HG02571 (cell line): ENCODE results near the gene RASSF1.

Experiments used
- ATAC-seq: cut with Tn5 transposase; IDR thresholded peaks from one replicate; pipeline ENCODE4 v1.9.1; 2021; ENCODE audit warnings: mild to moderate bottlenecking, moderate library complexity; ENCODE audit not compliant: unreplicated experiment

RASSF1 gene, protein sequence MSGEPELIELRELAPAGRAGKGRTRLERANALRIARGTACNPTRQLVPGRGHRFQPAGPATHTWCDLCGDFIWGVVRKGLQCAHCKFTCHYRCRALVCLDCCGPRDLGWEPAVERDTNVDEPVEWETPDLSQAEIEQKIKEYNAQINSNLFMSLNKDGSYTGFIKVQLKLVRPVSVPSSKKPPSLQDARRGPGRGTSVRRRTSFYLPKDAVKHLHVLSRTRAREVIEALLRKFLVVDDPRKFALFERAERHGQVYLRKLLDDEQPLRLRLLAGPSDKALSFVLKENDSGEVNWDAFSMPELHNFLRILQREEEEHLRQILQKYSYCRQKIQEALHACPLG

DNA sequence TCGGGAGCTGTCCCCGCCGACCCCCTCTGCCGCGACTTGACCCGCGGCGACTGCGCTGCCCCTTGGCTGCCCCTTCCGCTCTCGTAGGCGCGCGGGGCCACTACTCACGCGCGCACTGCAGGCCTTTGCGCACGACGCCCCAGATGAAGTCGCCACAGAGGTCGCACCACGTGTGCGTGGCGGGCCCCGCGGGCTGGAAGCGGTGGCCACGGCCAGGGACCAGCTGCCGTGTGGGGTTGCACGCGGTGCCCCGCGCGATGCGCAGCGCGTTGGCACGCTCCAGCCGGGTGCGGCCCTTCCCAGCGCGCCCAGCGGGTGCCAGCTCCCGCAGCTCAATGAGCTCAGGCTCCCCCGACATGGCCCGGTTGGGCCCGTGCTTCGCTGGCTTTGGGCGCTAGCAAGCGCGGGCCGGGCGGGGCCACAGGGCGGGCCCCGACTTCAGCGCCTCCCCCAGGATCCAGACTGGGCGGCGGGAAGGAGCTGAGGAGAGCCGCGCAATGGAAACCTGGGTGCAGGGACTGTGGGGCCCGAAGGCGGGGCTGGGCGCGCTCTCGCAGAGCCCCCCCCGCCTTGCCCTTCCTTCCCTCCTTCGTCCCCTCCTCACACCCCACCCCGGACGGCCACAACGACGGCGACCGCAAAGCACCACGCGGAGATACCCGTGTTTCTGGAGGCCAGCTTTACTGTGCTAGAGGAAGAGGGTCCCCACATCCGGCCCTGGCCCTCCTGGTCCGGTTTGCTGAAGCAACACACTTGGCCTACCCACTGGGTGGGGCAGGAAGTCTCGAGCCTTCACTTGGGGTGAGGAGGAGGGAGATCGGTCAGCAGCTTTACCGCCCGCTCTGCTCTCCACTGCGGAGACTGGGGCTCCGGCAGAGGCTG is at the start of gene RASSF1:
RASSF1 (minus strand) TSS at position 389 of the 882 bp plus-strand sequence; CDS start at position 358, 31 bp downstream.
- ATAC-seq, result no peak

DNA sequence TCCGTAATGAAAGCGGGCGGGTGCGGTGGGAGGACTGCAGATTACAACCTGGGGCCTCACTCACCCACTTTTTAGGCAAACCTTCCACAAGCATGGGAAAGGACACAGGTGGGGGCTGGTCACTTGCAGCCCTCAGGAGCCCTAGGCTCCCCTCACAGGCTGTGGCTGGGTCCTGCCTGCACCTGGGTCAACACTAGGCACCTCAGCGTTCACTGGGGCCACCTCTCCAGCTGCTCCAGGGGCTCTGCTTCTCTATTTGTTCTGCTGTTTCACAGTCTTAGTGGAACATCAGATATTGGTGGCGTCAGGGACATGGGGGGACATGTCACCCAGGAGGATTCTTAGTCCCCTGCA is 48.8 kb upstream of the RASSF1 start:
- no peak for ATAC-seq

DNA sequence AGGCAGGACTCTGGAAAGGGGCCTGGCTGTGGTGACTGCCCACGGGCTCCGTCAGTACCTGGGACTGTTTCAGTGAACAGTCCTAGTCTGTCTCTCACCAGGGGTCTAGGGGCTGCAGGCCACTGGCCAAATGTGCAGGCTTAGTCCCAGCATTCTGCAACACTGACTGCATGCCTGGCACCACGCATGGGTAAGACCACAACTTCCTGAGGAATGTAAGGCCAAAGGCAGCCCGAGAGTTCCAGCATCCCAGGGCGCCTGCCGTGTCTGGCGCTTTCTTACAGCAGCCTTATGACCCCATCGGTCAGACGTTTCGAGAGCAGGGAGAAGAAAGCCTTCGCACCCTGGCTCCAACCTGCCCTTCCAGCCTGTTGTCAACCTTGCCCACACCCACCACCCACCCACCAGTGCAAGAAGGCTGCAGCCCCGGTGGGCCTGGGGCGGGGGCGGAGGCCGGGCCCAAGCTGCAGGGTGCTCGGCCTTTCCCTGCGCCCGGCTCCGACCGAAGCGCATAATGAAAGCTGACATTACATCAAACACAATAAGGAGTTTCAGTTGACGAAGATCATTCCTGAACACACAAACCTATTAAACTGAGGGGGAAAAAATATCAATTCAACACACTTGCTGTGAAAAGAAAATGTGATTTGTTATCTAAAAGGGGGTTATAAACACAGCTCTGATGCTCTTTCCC is 48.2 kb upstream of the RASSF1 start:
- no peak for ATAC-seq

DNA sequence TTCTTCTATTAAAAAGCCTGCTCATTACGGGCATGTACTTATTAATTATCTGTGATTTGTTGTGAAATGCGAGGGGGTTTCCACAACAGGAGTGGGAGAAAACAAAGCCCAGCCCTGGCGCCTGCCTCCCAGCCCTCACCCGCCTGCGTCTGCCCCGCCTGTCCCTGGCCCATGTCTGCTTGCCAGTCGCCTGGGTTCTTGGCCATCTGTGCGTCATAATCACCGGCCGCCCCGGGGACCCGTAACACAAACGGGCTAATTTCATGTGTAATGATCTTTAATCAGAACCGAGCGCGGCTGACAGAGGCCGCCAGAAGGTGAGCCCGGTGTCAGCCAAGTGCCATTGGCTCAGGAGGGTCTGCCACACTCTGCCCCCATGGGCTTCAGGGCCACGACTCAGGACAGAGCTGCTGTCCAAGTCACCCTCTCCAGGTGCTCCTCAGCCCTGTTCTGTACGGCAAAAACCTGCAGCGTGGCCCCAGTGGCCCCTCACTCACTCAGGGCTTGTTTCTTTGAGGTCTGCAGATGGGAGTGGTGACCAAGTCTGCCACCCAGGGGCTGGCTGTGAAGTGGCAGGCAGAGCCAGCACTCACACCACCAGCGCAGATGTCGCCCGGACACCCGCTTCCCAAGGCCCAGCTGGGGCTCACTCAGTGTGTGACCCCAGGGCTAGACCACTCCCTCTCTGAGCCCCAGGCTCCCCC is 47.5 kb upstream of the RASSF1 start:
- ATAC-seq, result no peak

DNA sequence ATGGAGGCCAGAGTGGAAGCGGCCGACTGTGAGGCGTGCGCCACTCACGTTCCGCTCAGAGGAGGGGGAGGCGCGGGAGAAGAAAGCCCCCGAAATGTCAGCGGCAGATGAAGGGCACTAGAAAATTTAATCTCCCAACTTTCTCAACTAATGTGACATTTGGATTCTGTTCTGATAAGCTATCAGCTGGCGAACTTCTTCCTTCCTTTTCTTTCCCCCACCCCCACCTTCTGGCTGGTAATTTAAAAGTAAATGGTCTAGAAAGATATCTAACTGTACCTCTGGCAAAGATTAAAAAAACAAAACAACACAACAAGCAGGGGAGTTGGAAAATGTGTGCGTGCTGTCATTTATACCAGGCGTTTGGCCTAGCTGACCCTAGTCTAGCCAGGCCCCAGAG is 45.1 kb upstream of the RASSF1 start:
- no peak for ATAC-seq

DNA sequence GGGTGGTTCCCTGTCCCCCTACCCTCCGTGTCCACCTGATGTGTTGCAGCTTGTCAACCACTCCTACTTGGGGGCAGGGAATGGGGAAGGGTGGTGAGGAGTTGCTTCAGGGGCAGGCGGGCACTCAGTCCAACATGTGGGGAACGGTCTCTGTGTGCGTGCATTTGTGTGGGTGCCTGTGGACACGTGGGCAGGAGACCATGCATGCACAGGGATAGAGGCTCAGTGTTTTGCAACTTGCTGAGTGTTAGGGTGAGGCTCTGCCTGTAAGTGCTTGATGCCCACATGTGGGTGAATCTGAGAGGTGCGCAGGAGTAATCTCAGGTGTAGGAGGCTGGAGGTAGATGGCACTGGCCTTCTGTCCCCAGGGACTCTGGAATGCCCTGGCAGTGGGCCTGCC is 43.1 kb upstream of the RASSF1 start:
- ATAC-seq, result no peak

DNA sequence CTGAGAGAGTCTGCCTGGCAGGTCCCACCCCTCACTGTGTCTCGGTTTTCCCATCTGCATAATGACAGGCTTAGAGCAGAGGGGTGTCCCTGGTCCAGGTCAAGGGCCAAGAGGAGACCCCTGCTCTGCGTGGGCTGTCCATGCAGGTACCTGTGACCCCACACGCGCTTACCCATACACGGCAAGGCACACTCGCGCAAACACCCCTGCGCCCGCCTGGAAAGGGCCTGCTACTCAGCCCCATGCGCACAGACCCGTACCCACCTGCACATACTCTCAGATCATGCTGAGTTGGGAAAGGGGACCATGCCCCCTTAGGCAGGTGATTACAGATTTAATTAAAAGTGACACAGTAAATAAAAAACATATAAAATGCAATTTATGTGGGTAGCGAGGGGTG is 42.1 kb upstream of the RASSF1 start:
- no peak for ATAC-seq

DNA sequence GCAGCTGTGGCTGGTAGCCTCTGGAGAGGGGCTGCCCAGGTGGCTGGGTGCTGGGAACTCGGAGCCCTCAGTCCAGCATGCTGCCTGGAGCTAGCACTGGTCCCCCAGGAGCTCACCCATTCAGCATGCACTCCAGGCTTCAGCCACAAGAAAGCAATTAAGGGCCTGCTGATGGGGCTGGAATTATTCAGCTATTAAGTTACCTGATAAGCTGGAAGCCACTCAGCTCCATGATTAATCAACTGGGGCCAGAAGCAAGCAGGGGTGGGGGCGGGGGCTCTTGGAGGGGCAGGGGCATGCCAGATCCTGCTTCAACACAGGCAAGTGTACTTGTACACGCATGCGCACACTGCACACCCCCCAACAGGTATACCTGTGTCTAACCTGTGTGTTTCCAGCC is 40.7 kb upstream of the RASSF1 start:
- ATAC-seq, result no peak

DNA sequence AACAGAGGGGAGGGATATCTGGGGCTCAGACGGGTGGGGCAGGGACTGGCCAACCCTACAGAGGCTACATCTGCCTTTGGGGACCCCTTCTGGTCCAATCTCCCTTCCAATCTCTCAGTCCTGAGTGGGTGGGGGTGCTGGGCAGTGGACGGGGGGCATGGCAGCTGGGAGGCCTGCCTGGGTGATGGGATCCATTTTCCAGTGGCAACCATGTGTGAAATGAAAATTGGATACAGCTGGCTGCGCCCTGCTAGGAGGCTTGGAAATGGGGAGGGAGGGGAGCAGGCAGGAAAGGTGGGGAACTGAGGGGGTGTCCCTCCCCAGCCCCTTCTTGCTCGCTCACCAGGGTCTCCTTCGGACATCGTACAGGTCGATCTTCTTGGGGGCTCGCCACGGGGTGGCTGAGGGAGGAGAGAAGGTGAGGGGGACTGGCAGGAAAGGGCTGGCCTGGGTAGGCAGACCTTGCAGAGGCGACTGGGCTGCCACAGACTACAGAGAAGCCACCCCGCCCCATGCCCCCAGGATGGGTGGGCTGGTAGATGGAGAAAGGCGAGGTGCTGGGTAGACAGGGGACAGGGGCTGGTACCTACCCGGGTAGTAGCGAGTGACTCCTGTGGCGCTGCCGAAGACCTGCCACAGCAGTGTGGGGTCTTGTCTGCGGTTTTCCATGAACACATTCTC is 39.9 kb upstream of the RASSF1 start:
- no peak for ATAC-seq

DNA sequence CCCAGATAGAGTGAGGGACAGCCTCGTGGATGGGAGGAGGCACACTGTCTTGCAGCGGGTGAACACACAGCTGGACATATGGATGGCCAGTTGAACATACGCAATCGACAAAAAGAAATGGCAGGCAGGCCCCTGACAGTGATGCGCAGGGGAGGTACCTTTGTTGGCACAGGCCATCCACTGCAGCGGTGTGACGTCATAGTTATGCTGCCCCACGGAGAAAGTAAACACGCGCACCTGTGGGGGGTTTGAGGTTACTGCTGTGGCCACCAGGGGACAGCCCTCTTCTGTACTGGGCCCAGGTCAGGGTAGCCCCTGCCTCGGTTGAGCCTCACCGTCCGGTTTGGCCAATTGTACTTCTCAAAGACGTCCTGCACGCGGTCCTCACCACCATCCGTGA is 38.1 kb upstream of the RASSF1 start:
- ATAC-seq, result no peak

DNA sequence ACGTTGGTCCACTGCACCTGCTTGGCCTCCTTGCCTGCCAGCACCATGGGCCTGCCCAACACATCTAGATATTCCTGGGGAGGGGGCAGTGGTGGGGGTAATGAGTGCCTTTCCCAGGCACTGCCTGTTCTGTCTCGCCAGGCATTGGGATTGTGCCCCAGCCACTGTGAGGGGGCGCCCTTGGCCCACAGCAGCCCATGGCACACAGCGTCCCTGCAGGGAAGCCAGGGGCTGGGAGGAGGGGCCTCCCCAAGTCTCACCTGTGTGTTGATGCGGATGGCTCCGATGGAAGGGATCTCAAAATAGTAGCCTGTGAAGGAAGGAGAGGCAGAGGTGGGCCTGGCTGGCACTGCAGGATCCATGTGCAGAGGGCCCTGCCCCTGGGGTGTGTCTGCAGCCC is 37.4 kb upstream of the RASSF1 start:
- no peak for ATAC-seq

DNA sequence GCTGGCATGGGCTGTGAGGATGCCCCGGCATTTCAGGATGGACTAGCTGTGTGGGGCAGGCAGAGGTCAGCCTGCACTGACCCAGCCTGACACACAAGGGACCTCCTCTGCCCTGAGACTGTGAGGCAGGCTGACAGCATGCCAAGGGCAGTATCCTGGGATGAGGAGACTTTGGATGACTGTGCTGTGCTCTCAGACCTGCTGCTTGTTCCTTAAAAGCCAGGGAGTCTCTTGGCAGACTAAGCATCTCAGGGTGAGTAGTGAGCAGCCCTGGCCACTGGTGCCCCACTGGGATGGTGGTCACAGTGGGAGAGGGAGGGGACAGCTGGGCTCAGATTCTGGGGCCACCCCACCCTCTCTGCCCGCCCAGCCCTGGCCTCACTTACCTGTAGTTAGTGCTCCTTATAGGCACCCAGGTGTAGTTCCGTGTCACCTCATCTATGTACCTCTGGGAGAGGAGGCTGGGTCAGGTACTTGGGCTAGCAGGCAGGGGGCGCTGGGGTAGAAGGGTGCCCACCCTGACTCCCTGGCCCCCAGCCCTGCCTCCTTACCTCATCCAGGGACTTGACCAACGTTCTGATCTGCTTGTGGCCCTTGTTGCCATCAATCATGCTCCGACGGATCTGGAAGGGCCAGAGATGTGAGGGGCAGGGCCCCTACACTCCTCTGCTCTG is 34.8 kb upstream of the RASSF1 start:
- no peak for ATAC-seq

DNA sequence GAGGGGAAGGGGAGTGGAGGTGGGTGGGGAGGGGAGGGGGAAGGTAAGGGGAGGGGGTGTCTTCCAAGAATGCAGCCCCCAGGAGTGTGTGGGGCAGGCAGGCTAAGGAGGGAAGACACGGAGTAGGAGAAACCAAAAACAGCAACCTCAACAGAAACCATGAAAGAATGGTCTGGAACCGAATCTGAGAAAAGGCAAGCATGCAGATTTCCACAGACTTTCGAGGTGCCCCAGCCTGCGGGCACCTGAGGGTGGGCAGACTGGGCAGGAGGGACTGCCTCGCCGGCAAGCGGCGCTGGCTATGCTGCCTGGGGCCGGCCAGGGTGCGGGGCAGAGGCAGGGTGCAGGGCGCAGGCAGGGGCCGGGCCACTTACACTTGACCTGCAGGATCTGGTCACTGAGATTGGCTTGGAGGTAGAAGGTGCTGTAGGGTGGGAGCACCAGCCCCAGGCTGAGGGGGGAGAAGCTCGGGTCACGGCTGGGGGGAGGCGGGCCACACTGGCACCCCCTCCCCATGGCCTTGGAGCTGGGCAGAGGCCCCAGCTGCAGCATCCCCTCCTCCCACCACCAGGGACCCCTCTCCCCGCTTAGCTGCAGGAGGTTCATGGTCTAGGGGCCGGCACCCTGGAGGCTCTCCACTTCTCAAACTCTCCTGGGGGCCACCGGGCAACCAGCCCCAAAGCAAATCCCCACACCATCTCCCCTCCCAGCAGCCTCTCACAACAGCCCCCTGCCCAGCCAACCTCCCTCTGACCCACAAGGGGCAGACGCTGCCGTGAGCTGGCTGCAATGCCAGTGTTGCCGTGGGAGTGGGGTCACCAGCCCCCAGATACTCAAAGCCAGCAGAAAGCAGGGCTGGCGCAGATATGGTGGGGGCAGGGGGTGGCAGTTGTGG is 34.0 kb upstream of the RASSF1 start:
- ATAC-seq, result no peak

DNA sequence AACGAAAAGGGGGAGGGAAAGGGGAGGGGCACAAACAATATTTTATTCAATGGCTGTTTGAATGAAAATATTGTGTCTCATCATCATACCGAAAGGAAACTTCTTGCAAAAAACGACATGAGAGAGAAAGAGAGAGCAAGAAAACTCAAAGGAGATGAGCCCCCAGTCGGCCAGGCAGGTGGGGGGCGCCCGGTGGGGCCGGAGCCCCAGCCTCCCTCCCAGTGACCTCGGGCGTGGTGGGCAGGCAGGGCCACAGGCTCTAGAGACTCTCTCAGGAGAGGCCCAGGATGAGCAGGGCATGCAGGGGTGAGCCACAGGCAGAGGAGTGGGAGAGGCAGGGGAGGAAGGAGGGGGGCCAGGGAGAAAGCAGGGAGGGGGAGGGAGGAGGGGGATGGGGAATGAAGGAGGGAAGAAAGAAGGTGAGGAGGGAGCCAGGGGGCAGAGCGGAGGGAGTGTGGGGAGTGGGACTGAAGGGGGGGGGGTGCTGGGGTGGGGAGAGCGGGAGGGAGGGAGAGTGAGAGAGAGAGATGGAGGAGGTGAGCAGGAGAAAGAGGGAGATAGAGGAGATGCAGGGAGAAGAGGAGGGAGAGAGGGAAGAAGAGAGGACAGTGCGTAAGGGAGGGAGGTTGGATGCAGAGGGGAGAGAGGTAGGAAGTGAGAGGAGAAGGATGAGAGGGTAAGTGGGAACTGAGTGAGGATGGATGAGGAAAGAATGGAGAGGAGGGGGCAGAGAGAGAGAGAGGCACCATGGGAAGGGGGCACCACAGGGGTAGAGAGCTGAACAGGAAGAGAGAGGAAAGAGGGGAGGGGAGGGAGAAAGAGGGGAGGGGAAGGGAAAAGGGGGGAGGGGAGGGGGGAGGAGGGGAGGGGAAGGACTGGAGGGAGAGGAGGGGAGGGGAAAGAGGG is 32.8 kb upstream of the RASSF1 start:
- ATAC-seq, result no peak

DNA sequence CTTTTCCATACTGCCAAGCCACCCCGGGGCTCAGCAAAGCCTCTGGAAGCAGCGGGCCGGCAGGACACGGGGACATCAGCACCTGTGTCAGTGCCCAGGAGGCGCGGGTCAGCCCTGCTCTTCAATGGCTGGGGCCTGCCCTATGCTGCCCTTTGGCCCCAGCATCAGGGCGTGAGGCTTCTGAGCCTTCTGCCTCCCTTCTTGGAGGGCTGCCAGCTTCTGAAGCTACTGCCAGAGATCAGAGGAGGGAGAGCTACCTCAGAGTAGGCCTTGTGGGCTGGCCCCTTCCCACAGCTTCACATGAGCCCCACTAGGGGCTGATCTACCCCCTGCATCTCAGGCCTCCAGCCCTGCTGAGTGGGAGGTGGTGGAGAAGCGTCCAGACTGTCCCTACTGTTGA is 31.7 kb upstream of the RASSF1 start:
- no peak for ATAC-seq

DNA sequence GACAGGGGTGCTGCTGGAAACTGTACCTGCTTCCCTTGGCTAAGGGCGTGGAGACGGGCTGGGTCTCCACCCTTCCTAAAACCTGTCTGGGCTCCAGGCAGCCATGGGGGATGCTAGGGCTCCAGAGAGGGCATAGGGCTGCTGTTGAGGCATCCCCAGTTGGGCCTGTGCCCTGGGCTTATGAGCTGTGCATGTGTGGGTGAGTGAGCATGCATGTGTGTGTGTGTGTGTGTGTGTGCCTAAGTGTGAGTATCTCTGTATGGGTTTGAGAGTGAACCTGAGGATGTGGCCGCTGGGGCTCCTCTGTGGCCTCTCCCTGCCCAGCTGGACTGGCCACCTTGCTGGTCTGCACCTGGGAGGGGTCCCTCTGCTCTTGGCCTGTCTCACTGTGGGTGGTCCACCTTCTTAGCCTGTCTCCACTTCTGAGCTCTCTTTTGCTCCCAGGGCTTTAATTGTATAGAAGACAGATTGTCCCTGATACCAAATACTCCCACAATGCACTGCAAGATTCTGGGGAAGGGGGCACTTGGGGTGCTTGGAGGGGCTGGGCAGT is 30.6 kb upstream of the RASSF1 start:
- ATAC-seq, result no peak

DNA sequence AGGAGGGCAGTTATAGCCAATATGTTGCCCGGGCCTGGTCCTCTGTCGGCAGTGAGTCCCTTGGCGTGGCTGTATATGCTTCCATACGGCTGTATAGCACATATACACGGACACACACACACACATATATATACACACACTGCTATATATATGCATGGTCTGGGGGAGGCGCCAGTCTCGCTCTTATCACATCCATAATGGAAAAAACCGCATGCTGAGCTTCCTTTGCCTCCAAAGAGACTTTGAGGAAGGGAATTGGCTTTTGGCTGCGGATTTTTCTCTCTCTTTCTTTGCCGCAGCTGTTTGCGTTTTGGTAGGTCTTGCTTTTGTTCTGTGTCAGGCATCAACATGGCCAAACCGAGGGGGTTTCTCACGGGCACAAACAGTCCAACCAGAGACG is 30.0 kb upstream of the RASSF1 start:
- ATAC-seq, result no peak
